GM19238 (cell line): Measurements from ENCODE around the gene DNASE2.

Experiments used
- DNase-seq: peaks from one replicate; pipeline ENCODE4 v3.0.0; 2011; ENCODE audit warnings: low spot score; ENCODE audit not compliant: insufficient read length

The DNASE2 gene

DNA sequence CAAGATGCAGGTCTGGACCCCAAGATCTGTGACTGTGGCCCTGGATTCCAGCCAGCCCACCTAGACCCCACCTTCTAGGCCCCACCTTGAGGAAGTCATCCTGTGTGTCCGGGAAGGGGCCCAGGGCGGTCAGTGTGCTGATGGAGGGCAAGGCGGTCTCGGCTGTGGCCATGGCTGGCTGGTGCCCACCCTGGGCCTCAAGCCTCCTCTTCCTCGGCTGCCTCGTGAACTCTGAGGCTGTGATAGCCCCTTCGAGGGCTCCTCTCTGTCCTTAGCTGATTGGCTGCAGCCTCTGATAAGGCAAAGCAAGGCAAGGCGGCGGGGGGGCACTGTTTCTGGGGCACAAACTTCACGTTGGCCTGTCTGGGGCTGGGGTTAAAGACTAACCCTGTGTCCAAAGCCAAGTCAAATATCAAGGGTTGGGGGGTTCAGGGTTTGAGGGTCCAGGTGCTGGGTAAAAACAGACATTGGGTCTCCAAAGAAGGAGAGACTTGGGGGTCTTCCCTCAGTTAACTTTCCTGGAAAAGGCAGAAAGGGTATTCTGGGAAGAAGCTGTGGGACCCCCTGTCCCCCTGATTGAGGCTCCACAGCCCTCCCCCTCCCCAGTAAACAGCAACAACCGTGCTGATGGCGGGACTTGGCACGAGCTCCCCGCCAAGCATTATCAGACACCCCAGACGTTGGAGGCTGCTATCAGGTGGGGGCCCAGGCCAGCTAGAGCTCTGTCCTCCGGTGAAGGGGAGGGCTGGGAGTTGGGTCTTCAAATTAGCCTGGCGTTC lies 5.9 kb upstream of the DNASE2 start, which contains the start of gene KLF1:
TSS of gene KLF1 (minus strand) at position 233 of the 779 bp plus-strand sequence. CDS start at position 172, 61 bp downstream.
- no peak for DNase-seq

DNA sequence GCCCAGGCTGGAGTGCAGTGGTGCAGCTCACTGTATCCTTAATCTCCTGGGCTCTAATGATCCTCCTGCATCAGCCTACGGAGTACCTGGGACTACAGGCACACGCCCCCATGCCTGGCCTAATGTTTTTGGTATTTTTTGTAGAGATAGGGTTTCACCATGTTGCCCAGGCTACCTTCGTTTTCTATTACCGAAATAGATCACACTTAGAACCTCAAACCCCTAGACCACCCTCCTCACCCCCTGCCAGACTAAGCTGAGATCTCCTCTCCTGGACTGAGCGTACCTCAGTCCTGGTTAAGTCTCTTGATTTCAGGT lies 5.4 kb upstream of the DNASE2 start:
- no peak for DNase-seq

DNA sequence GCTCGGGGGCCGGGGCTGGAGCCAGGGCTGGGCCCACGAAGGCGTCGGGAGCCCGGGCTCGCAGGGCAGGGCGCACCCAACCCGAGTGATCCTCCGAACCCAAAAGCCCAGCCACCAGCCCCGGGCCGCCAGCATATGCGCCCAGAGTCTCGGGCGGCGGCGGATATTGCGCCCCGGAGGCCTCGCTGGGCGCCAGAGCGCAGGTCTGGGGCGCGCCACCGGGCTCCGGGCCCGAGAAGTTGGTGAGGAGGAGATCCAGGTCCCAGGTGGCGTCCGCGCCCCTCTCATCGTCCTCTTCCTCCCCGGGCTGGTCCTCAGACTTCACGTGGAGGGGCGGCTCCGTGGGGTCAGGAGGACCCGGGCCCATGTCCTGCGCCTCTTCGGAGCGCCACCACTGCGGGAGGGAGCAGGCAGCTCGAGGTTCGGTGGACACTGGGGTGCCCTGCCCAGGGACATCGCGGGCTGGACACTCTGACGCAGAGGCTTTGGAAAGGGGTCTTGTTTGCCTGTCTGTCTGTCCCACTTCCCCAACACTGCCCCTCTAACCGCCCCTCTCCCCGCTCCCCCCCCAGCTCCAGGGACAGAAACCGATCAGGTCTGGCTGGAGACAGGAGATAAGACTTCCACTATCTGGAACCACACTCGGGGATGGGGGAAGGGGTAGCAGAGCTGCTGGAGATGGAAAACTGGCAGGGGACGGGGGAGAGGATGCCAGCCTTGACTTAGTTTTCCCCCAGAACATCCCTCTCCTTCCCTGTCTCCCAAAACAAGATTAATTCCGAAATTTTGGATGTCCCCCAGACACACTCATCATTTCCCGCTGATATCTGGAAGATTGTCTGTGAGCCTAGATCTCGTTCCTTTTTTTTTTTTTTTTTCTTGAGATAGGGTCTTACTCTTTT lies 4.8 kb upstream of the DNASE2 start:
- no peak for DNase-seq

DNA sequence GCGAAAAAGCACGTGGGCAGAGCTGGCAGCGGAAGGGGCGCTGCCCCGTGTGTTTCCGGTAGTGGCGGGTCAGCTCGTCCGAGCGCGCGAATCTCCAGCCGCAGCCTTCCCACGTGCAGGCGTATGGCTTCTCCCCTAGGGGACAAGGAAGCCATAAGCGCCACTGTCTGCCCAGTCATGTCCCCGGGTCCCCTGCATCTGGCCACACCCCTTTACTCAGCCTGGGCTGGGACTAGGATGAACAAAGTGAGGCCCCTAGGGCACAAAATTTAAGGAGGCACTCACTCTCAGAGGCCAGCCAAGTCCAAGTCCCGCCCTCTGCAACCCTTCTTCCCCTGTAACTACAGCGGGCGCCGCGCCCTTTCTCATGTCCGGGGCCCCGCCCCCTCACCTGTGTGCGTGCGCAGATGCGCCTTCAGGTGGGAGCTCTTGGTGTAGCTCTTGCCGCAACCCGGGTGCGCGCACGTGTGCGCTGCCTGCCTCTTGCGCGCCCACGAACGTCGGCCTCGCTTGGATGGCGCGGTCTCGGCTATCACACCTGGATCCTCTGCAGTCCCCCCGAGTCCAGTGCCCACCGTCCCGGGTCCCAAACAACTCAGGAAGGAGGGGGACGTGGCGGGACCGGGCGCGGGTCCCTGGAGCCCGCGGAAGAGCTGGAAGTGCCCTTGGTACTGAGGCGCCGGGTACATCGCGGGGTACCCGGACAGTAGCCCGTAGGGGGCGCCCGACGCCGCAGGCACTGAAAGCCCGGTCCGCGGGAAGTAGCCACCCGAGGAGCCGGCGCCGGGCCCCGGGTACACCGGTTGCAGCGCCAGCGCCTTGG lies 3.9 kb upstream of the DNASE2 start:
- DNase-seq, result peak; percentile 51

DNA sequence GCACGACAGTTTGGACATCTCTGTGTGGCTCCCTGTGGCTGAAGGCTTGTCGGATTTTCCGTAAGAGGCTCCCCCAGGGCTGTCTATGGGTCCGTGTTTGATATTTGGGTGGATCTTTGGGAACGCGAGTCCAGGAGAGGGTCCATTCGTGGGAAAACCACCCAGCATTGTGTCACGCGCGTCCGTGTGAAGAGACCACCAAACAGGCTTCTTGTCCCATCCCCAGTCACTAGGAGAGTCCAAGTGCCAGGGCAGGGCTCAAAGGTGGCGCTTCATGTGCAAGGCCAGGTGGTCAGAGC lies 3.3 kb upstream of the DNASE2 start:
- DNase-seq, result no peak

DNA sequence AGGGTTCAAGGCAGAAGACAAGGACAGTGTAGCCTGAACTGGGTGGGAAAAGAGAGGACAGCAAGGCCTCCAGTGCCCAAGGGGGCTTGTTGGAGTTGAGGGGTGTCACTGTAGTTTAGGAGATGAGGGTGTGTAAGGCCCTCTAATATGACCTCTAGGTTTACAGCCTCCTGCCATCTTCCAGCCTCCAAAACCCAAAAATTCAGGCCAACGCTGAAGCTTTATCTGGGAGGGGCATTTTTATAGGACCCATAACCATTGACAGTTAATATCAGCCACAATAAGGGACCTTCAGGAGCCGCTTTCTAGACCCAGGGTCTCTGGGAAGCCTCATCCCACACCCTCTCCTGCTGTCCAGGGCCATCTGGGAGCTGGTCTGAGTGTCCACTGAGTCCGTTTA lies 3.0 kb upstream of the DNASE2 start:
- no peak for DNase-seq

DNA sequence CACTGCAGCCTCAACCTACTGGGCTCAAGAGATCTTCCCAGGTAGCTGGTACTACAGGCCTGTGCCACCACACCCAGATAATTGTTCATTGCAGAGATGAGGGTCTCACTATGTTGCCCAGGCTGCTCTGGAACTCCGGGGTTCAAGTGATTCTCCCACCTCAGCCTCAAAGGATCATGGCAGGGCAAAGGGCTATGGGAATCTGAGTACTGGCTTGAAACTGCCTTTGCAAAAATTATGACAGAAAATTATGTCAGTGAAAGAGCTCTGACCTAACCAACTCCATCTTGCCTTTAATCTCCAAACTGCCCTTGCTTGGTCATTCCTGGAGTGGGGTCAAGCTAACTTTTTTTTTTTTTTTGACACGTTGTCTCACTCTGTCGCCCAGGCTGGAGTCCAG lies 1.3 kb upstream of the DNASE2 start:
- DNase-seq, result no peak

DNA sequence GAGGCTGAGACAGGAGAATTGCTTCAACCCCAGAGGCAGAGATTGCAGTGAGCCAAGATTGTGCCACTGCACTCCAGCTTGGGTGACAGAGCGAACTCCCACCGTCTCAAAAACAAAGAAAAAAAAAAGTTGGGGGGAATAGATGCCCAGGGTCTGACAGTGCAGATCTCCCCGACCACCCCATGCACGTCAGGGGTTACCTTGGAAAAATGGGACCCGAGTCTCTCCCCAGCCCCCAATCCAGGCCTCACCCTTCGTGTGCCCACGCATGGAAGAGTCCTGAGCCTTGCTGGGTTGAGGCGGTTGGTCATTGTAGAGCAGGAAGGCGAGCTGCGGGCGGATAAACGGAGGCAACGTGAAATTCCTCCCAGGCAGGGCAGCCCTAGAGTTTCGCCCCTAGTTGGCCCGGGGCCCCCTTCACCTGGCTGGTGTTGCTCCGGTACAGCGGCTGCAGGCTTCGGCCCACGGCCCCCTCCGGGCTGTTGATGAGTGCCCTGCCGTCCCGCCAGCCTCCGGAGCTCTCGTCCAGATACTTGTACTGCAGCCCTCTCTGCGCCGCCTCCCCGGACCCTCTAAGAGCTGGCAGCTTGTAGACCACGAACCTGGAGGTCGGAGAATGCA lies 588 bp downstream of the DNASE2 start:
- DNase-seq, result peak; percentile 47

DNA sequence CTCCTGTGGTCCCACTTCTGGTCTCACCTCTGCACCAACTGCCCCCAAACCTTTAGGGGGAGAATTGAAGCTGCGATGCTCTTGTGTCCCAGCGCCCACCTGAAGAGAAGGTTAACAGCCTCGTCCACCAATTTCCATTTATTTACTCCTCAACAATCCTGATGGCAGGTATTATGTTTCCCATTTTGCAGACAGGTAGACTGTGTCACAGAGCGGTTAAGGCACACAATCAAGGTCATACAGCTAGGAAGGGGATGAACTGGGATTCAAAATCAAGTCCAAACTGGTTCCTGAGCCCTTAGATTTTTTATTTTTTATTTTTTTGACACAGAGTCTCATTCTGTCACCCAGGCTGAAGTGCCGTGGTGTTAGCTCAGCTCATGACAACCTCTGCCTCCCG lies 6.2 kb downstream of the DNASE2 start:
- no peak for DNase-seq

DNA sequence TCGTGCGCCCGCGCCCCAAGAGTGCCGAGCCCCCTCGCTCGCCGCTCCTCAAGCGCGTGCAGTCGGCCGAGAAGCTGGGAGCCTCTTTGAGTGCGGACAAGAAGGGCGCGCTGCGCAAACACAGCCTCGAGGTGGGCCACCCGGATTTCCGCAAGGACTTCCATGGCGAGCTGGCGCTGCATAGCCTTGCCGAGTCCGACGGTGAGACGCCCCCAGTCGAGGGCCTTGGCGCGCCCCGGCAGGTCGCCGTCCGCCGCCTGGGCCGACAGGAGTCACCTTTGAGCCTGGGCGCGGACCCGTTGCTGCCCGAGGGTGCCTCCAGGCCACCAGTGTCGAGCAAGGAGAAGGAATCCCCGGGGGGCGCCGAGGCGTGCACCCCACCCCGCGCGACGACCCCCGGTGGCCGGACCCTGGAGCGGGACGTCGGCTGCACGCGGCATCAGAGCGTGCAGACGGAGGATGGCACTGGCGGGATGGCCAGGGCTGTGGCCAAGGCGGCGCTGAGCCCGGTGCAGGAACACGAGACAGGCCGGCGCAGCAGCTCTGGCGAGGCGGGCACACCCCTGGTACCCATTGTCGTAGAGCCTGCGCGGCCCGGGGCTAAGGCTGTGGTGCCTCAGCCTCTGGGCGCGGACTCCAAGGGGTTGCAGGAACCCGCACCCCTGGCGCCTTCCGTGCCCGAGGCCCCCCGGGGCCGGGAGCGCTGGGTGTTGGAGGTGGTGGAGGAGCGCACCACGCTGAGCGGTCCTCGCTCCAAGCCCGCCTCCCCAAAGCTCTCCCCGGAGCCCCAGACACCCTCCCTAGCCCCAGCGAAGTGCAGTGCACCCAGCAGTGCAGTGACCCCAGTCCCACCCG lies 7.1 kb downstream of the DNASE2 start:
- DNase-seq, result no peak

DNA sequence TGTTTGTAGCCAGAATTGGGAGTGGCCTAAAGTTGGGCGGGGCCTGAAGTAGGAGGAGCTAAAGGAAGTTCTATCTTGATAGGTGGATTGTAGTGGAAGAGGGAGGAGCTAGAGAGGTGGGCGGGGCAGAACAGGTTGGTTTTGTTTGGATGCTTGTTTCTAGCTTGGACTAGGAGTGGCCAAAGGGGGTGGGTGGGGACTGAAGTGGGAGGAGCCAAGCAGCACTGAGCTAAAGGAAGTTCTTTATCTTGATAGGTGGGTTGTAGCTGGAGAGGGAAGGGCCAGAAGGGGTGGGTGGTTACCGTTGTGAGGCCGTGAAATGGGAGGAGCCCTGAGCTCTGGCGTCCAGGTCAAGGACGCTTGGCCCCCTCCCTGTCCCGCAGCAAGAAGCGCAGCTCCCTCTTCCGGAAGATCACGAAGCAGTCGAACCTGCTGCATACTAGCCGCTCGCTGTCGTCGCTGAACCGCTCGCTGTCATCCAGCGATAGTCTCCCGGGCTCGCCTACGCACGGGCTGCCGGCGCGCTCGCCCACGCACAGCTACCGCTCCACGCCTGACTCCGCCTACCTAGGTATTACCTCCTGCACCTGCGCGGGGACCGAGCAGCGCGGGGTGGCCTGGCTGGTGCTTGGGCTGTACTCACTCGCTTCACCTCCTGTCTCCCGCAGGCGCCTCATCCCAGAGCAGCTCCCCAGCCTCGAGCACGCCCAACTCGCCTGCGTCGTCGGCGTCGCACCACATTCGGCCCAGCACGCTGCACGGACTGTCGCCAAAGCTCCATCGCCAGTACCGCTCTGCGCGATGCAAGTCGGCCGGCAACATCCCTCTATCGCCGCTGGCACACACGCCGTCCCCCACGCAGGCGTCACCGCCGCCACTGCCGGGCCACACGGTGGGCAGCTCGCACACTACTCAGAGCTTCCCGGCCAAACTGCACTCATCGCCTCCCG lies 8.0 kb downstream of the DNASE2 start:
- DNase-seq, result no peak

DNA sequence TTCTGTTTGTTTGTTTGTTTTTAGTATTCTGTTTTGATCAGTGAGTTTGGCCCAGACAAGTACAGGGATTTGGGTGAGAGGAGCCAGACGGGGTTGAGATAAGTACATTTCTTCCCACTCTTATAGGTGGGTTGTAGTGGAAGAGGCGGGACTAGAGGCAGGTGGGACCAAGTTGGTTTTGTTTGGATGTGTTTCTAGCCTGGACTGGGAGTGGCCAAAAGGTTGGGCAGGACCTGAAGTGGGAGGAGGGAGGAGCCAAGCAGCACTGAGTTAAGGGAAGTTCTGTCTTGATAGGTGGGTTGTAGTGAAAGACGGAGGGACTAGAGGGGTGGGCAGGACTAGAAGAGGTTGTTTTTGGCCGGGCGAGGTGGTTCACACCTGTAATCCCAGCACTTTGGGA lies 9.0 kb downstream of the DNASE2 start:
- DNase-seq, result no peak

DNA sequence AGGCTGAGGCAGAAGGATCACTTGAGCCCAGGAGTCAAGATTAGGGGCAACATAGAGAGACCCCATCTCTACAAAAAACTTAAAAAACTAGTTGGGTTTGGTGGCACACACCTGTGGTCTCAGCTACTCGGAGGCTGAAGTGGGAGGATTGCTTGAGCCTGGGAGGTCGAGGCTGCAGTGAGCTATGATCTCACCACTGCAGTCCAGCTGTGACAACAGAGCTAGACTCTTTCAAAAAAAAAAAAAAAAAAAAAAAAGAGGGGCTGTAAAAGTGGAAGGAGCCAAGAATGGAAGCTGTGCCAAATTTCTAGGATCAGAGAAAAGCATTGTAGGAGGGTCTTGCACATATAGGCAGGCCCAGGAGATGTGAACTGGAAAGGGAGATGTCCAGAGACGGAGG lies 9.6 kb downstream of the DNASE2 start:
- no peak for DNase-seq

DNA sequence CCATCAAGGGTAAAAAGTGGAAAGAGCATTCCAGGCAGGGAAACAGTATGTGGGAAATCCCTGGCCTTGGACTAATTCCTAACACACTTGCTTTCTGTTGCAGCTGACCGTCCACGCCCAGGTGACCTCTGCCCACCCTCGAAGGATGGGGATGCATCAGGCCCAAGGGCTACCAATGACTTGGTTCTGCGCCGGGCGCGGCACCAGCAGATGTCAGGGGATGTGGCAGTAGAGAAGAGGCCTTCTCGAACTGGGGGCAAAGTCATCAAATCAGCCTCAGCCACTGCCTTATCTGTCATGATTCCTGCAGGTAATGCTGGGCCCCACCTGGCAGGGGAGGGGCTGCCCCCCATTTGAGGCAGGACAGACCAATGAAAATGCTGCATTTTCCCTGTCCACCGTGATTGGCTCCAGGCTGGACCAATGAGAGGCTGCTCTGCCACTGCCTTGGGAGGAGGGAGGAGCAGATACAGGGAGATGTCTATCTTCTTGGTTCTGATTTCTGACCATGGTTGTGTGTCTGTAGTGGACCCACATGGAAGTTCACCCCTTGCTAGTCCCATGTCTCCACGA lies 12.6 kb downstream of the DNASE2 start:
- peak; percentile 54 for DNase-seq

DNA sequence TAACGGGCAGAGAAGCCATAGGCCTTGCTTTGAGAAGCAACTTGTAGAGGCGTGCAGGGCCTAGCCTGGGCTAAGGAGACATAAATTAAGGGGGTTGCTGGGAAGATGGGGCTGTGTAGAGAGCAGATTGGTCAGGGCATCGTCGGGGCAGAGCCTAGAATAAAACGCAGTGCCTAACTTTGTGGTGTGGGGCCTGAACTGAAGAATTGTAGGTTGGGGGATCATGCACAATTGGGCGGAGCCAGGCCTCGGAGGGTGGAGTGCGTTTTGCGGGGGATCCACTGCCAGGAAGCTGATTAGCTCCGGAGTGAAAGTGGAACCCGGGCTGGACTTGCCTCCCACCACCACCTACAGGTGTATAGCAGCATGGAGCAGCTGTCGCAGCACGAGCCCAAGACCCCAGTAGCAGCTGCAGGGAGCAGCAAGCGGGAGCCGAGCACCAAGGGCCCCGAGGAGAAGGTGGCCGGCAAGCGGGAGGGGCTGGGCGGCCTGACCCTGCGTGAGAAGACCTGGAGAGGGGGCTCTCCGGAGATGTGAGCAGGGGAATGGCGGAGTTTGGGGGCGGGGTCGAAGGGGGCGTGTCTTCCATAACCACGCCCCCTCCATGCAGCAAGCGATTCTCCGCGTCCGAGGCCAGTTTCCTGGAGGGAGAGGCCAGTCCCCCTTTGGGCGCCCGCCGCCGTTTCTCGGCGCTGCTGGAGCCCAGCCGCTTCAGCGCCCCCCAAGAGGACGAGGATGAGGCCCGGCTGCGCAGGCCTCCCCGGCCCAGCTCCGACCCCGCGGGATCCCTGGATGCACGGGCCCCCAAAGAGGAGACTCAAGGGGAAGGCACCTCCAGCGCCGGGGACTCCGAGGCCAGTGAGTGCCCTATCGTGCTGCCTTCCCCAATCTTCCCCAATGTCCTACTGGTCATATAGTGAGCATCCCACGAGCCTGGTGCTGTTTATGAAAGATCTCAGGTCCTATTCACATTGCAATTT lies 13.8 kb downstream of the DNASE2 start:
- peak; percentile 89 for DNase-seq

DNA sequence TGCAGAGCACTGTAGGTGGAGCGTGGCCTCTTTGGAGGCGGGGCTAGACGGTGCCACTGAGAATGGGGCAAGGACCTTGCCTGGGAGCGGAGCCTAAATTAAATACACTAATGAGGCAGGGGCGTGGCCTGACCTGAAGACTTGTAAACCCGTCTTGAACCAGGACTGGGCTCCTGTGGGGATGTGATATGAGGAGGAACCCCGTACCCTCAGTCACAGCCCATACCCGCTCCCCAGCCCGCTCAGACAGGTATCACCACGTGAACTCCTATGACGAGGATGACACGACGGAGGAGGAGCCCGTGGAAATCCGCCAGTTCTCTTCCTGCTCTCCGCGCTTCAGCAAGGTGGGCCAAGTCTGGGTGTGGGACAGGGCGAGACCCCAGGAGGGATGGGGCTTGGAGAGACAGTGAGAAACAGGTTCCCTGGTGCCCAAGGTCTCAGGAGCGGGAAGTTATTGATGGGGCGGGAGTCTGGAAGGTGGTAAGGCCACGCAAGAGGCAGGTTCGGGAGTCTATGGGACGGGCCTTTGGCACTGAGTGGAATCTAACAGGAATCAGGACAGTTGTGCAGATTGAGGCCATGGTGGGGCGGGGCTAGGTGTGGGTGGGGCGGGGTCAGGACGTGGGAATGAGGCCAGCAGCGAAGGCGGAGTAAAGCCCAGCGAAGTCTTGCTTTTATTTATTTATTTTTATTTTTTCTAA lies 14.7 kb downstream of the DNASE2 start:
- no peak for DNase-seq

DNA sequence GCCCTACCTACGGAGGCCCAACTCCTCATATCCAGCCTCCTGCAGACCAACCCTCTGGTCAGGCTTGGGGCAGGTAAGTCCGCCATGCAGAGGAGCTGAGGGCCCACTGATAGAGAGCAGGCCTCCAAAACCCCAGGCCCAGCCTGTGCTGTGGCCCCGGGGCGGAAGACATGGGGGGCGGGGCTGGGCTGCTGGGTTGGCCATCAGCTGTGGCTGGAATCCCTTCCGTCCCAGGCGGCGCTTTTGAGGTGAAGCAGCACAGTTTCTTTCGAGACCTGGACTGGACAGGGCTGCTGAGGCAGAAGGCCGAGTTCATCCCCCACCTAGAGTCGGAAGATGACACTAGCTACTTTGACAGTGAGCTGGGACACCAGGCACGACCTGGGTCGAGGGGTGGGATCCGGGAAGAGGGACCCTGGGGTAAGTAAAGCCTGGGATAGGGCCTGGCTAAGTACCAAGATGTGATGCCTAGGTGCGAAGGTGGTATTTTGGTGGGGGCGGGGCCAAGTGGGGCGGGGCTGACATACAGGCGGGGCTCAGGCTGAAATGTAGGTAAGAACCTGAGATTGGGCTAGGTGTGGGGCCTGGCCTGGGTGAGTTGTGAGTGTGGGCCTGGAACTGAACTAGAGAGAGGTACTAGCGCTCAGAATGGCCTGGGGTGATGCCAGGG lies 15.4 kb downstream of the DNASE2 start:
- DNase-seq, result no peak
